HG03196 (cell line): ENCODE results near the gene CALHM2.
"Not testable (repeated sequence)": the region's sequence is repeated elsewhere in the genome, so short reads cannot be mapped to it uniquely, and the experiment has no call there.

Experiments used
- ATAC-seq: cut with Tn5 transposase; IDR thresholded peaks from one replicate; pipeline ENCODE4 v1.9.1; 2021; ENCODE audit not compliant: unreplicated experiment

Gene CALHM2

GRCh38 chr10:103419101-103419500 is 33.1 kb downstream of the CALHM2 start:
- ATAC-seq: no peak

GRCh38 chr10:103417601-103418000 is 34.6 kb downstream of the CALHM2 start:
- ATAC-seq: no peak

DNA sequence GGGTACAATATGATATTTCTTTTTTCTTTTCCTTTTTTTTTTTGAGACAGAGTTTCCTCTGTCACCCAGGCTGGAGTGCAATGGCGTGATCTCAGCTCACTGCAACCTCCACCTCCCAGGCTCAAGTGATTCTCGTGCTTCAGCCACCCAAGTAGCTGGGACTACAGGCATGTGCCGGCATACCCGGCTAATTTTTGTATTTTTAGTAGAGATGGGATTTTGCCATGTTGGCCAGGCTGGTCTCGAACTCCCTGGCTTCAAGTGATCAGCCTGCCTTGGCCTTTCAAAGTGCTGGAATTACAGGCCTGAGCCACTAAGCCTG is 35.1 kb downstream of the CALHM2 start:
- not testable (repeated sequence) for ATAC-seq

DNA sequence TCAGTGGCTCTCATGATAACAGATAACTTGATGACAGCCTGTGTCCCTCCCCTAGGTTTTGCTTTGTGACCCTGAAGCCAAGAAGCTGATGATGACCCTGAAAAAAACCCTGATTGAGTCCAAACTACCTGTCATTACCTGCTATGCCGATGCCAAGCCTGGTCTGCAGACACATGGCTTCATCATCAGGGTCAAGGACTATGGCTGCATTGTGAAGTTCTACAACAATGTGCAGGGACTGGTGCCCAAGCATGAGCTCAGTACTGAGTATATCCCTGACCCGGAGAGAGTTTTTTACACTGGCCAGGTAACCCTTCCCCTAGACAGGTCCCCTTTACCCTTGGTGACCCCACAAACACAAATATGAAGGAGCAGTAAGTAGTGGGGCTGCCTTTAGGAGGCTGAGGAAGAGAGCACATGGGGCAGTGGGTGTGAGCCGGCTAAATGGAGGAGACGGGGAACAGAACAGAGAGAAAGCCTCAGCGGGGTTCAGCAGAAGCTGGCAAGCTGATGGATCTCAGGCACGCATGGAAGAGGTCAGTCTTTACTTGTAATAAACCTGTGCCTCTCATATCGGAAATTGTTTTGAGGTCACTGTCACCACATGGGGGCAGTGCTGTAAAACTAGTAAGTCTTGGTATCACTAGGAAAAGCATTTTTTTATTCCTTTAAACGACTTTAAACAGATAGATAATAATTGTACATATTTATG is 35.6 kb downstream of the CALHM2 start:
- ATAC-seq: no peak

GRCh38 chr10:103415581-103415980 is 36.6 kb downstream of the CALHM2 start:
- ATAC-seq: no peak

DNA sequence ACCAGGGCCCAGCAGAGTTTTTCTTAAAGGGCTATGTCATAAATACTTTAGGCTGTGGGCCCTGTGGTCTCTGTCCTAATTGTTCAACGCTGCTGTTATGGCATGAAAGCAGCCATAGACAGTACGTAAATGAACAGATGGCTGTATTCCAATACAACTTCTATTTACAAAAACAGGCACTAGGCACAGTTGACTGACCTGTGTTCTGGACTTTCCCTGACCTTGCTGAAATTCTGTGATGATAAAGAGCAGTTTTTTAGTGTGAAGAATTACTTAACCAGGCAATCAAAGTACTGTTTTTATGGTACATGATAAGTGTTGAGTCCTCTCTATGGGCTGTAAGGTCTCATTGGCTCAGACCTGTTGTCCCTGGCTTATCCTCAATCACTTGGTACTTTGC is 38.6 kb downstream of the CALHM2 start:
- ATAC-seq: no peak

- ATAC-seq: no peak
Measured at GRCh38 chr10:103397191-103397825, 54.9 kb downstream of the CALHM2 start.

- no peak for ATAC-seq
Measured at GRCh38 chr10:103396789-103397087, 55.4 kb downstream of the CALHM2 start.
